HepG2 (cell line): ENCODE results near the gene PIP5K1C. TPM values are rescaled to one million over a fixed set of nuclear protein-coding genes. Genes with fewer than 3 reads are reported as not detected.

Experiments used
- ATAC-seq: fragments of 200-7000 bp; cut with Tn5 transposase; 3 replicates; pipeline ENCODE4 v1.9.1; 2020; ENCODE audit warnings: mild to moderate bottlenecking, moderate library complexity
- BruUV-seq: library from RNA; stranded (reverse); fragments of 400-500 nt; replicated peaks from 2 replicates; lab custom pipeline; 2021; lab: Mats Ljungman, UMichigan
- CTCF ChIA-PET: fragments of 300-600 bp; formaldehyde crosslinking; extraction: SDS; loops from one replicate; lab custom pipeline; 2021; ENCODE audit warnings: low total read pairs, inconsistent platforms, low intra/inter-chr PET ratio; lab: Yijun Ruan, JAX
- POLR2A ChIA-PET: fragments of 350-600 bp; sonication (Branson Sonifier 250); formaldehyde crosslinking; loops from one replicate; lab custom pipeline; 2020; ENCODE audit warnings: antibody characterized with exemption, inconsistent platforms; lab: Yijun Ruan, JAX
- DNase-seq: peaks from one replicate; pipeline ENCODE4 v3.0.0-alpha.2; 2015; ENCODE audit warnings: low spot score
- FAIRE-seq: peaks from 3 replicates; lab custom pipeline; 2011; peaks lifted over from hg19 to GRCh38; lab: Jason Lieb, UNC
- H2AFZ ChIP-seq: one replicate; pipeline ENCODE4 v1.6.1; 2011; ENCODE audit warnings: low read length, inconsistent platforms
- H3K27ac ChIP-seq: fragments of 300-600 bp; 3 replicates; pipeline ENCODE4 v1.8.0; 2011; ENCODE audit warnings: mixed run types, mild to moderate bottlenecking, mixed read lengths, low read length, inconsistent platforms; ENCODE audit not compliant: insufficient read depth; ENCODE audit errors: extremely low read length
- H3K27me3 ChIP-seq, 2 experiments: fragments of 200-600 bp in 1 of 2; 2 replicates in 1 of 2; 3 replicates in 1 of 2; pipeline versions ENCODE4 v1.6.0 to v1.8.0; 2011; ENCODE audit warnings: low read length in 2 of 2, mild to moderate bottlenecking in 2 of 2, moderate library complexity in 2 of 2, inconsistent platforms in 1 of 2; ENCODE audit not compliant: insufficient read depth in 2 of 2, control insufficient read depth in 1 of 2
- H3K36me3 ChIP-seq, 2 experiments: fragments of 200-600 bp in 1 of 2; replicated peaks in 1 of 2; 2 replicates in 1 of 2; 3 replicates in 1 of 2; pipeline versions ENCODE4 v1.5.1 to v1.8.0; 2011; ENCODE audit warnings: low read length in 2 of 2, inconsistent platforms in 1 of 2; ENCODE audit not compliant: insufficient read depth in 2 of 2, control insufficient read depth in 1 of 2
- H3K4me1 ChIP-seq: 2 replicates; pipeline ENCODE4 v1.5.1; 2012; ENCODE audit warnings: low read length, inconsistent platforms; ENCODE audit not compliant: insufficient read depth
- H3K4me2 ChIP-seq: 2 replicates; pipeline ENCODE4 v1.6.0; 2011; ENCODE audit warnings: low read depth, low read length, inconsistent platforms
- H3K4me3 ChIP-seq, 3 experiments: fragments of 200-600 bp in 1 of 3; sonication (generic), shearing (Covaris generic) in 1 of 3; replicated peaks in 1 of 3; 2 replicates each; pipeline ENCODE4 v1.5.1; 2011 to 2016; ENCODE audit warnings: low read length in 3 of 3, inconsistent platforms in 2 of 3, low read depth in 2 of 3, mild to moderate bottlenecking in 2 of 3, control low read depth in 1 of 3, mixed read lengths in 1 of 3; ENCODE audit not compliant: insufficient read depth in 1 of 3
- H3K79me2 ChIP-seq: one replicate; pipeline ENCODE4 v1.6.1; 2011; ENCODE audit warnings: low read length, inconsistent platforms; ENCODE audit not compliant: insufficient read depth
- H3K9ac ChIP-seq: 2 replicates; pipeline ENCODE4 v1.6.0; 2011; ENCODE audit warnings: mild to moderate bottlenecking, low read depth, low read length, inconsistent platforms; ENCODE audit not compliant: insufficient read depth
- H3K9me3 ChIP-seq: 2 replicates; pipeline ENCODE4 v1.5.1; 2012; ENCODE audit warnings: mild to moderate bottlenecking, low read length
- H4K20me1 ChIP-seq: 2 replicates; pipeline ENCODE4 v1.6.0; 2011; ENCODE audit warnings: inconsistent platforms, mild to moderate bottlenecking, low read length, moderate library complexity; ENCODE audit not compliant: insufficient read depth
- RBFOX2 ChIP-seq: fragments of 200-400 bp; formaldehyde crosslinking; IDR thresholded peaks from 2 replicates; pipeline ENCODE4 v1.6.1; 2017; ENCODE audit warnings: low read depth, mild to moderate bottlenecking, low read length
- TBL1XR1 ChIP-seq: fragments of 150-350 bp; IDR thresholded peaks from 2 replicates; pipeline ENCODE4 v1.6.1; 2014; ENCODE audit warnings: borderline replicate concordance, low read length; ENCODE audit not compliant: partially characterized antibody
- ZBTB3 ChIP-seq: sonication (generic); formaldehyde crosslinking; IDR thresholded peaks from 2 replicates; pipeline ENCODE4 v1.4.0; 2020; ENCODE audit warnings: low read depth, mild to moderate bottlenecking, moderate library complexity, missing genetic modification reagents, borderline replicate concordance
- WGBS: methylation state at CpG from one replicate; pipeline ENCODE4 v1.1.6; 2017; ENCODE audit warnings: low lambda C conversion rate; 5-methylcytosine and 5-hydroxymethylcytosine counted together
- in situ Hi-C: cut with HindIII; loops from 2 replicates; pipeline ENCODE4 v1.10.0; 2017; ENCODE audit warnings: low pct_unique_long_range_greater_than_20kb; ENCODE audit not compliant: extremely low pct_ligation_motif_present
- intact Hi-C: fragments of 100-400 bp; cut with micrococcal nuclease; formaldehyde crosslinking; loops from one replicate; pipeline ENCODE4 v1.10.0; 2022; ENCODE audit not compliant: unreplicated experiment
- polyA plus RNA-seq, 8 experiments: library from polyadenylated mRNA; depleted of rRNA in 3 of 8; stranded (reverse) in 7 of 8; unstranded in 1 of 8; fragments of >200 nt; fragmentation: Illumina TruSeq in 4 of 8; extraction: Trizol in 4 of 8; gene quantifications; 2 replicates each; pipeline versions ENCODE4 v1.2.1 to v1.2.3, GENCODE V29; 2011 to 2016; ENCODE audit warnings: low read depth in 4 of 8, missing spikeins in 1 of 8, mixed read lengths in 1 of 8; ENCODE audit not compliant: insufficient read depth in 1 of 8
- total RNA-seq, 5 experiments: library from RNA; depleted of rRNA; stranded (reverse); fragments of >200 nt; fragmentation: Illumina TruSeq; extraction: Trizol; gene quantifications; 2 replicates each; pipeline ENCODE4 v1.2.3, GENCODE V29; 2016; ENCODE audit warnings: low read depth in 1 of 5
- TF ChIP-seq, protein P1 (sequence below): sonication (generic); formaldehyde crosslinking; IDR thresholded peaks from 2 replicates; pipeline ENCODE4 v1.4.0; 2020; ENCODE audit warnings: mild to moderate bottlenecking, low read depth, missing genetic modification reagents
- TF ChIP-seq, protein P2 (sequence below): sonication (generic); formaldehyde crosslinking; IDR thresholded peaks from 2 replicates; pipeline ENCODE4 v1.4.0; 2020; ENCODE audit warnings: mild to moderate bottlenecking, missing genetic modification reagents

Gene PIP5K1C
- total and polyA plus RNA-seq, 2 of the 13 experiments (the other 11 are each of a cell fraction or from before 2014, with no cell fraction given) = 3.6 to 4.3 TPM

- intact Hi-C loops (no loop called here), in situ Hi-C loops (no loop called here)
- 96% methylated on average over 45 of the region's 50 CpGs for WGBS
- Histone ChIP-seq H3K36me3 (0 out of 5 replicates have a peak, but pooled peaks cover 0 to 4% of the 10 kb centered on the region in 2 experiments), H3K4me1 (no peaks in the 10 kb centered on the region), H3K9me3 (no peaks in the 10 kb centered on the region), H4K20me1 (no peaks in the 10 kb centered on the region), H3K79me2 (no peaks in the 10 kb centered on the region), H2AFZ (no peak overlapping the region), H3K4me3 (no peak overlapping the region), H3K27me3 (no peaks in the 10 kb centered on the region), H3K9ac (no peak overlapping the region), H3K27ac (no peak overlapping the region), H3K4me2 (no peak overlapping the region)
- ChIA-PET POLR2A (no interaction called here), CTCF (no interaction called here)
- FAIRE-seq = no peak
- TF ChIP-seq TBL1XR1 (no peak), ZBTB3 (CRISPR knock-in tag) (no peak), RBFOX2 (no peak)
- TF ChIP-seq, protein P1, sequence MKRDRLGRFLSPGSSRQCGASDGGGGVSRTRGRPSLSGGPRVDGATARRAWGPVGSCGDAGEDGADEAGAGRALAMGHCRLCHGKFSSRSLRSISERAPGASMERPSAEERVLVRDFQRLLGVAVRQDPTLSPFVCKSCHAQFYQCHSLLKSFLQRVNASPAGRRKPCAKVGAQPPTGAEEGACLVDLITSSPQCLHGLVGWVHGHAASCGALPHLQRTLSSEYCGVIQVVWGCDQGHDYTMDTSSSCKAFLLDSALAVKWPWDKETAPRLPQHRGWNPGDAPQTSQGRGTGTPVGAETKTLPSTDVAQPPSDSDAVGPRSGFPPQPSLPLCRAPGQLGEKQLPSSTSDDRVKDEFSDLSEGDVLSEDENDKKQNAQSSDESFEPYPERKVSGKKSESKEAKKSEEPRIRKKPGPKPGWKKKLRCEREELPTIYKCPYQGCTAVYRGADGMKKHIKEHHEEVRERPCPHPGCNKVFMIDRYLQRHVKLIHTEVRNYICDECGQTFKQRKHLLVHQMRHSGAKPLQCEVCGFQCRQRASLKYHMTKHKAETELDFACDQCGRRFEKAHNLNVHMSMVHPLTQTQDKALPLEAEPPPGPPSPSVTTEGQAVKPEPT (CRISPR knock-in tag) = no peak
- no peak for DNase-seq
- no peak for ATAC-seq
- BruUV-seq = no TSS peak
Observed at GRCh38 chr19:3632739-3633558, 67.3 kb downstream of the PIP5K1C start.

DNA sequence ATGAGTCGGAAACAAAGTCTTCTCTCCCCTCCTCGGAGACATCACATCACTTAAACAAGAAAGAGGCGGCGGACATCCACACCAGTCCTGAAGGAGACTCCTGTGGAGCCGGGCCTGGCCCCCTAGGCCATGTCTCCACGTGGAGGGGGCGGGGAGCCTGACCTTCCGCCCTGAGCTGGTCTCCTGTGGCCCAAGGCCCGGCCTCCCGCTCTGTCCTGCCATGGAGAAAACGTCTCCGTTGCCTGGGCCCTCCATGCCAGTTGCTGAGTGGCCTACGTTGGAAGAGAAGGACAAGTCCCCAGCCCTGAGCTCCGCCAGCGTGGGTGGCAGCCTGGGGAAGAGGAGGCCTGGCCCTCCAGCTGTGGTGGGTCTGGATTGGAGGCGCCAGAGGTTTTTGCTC lies 68.2 kb downstream of the PIP5K1C start:
- no peaks in the 10 kb centered on the region for H3K9me3 ChIP-seq
- H3K4me3 ChIP-seq = no peak overlapping the region
- POLR2A ChIA-PET = no interaction called here
- H3K36me3 ChIP-seq = 0 out of 5 replicates have a peak, but pooled peaks cover 0 to 4% of the 10 kb centered on the region in 2 experiments
- ATAC-seq (no peak), DNase-seq (no peak), FAIRE-seq (no peak)
- CTCF ChIA-PET = no interaction called here
- H2AFZ ChIP-seq = no peak overlapping the region
- no peaks in the 10 kb centered on the region for H3K27me3 ChIP-seq
- H3K79me2 ChIP-seq = no peaks in the 10 kb centered on the region
- no peak overlapping the region for H3K4me2 ChIP-seq
- no peak overlapping the region for H3K9ac ChIP-seq
- H3K27ac ChIP-seq = no peak overlapping the region
- no peaks in the 10 kb centered on the region for H4K20me1 ChIP-seq
- TF ChIP-seq, protein P2, sequence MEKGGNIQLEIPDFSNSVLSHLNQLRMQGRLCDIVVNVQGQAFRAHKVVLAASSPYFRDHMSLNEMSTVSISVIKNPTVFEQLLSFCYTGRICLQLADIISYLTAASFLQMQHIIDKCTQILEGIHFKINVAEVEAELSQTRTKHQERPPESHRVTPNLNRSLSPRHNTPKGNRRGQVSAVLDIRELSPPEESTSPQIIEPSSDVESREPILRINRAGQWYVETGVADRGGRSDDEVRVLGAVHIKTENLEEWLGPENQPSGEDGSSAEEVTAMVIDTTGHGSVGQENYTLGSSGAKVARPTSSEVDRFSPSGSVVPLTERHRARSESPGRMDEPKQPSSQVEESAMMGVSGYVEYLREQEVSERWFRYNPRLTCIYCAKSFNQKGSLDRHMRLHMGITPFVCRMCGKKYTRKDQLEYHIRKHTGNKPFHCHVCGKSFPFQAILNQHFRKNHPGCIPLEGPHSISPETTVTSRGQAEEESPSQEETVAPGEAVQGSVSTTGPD (CRISPR knock-in tag) = no peak
- intact Hi-C loops = no loop called here
- peaks cover 5% of the 10 kb centered on the region; the same call in 1 of the 2 replicates for H3K4me1 ChIP-seq
- BruUV-seq = no TSS peak
- WGBS = 83% methylated on average over 2 of the region's 16 CpGs
- in situ Hi-C loops = no loop called here
